Measurements from ENCODE around the gene FBL. TPM values are rescaled to one million over a fixed set of nuclear protein-coding genes. Genes with fewer than 3 reads are reported as not detected.

Gene FBL
- polyA plus RNA-seq, 1 of the 3 experiments (the other 2 are of a cell fraction), result 371 TPM

- Histone ChIP-seq H3K9me2 (no peaks in the 10 kb centered on the region), H4K20me1 (ENCODE audit: insufficient read depth) (peaks cover 14% of the 10 kb centered on the region), H3K4me3 (ENCODE audit: low read depth in 2 of 2, low read length in 1 of 2) (no peak overlapping the region), H3K4me2 (no peak overlapping the region), H2AFZ (ENCODE audit: low read depth) (no peak overlapping the region), H3K27ac (ENCODE audit: low read depth in 2 of 2, low read length in 1 of 2) (no peak overlapping the region), H3K9me3 (no peaks in the 10 kb centered on the region), H3K4me1 (ENCODE audit: control insufficient read depth in 1 of 2, insufficient read depth in 2 of 2, low read depth in 1 of 2, low read length in 1 of 2) (peaks cover 8% of the 10 kb centered on the region in 2 experiments; a peak in 2 of 4 replicates), H3K9ac (no peak overlapping the region), H3K27me3 (ENCODE audit: insufficient read depth) (no peaks in the 10 kb centered on the region), H3K36me3 (replicated peaks in 1 of 2; ENCODE audit: control insufficient read depth in 1 of 2, insufficient read depth in 2 of 2, low read length in 1 of 2) (peaks cover 27 to 42% of the 10 kb centered on the region in 2 experiments), H3K79me2 (ENCODE audit: insufficient read depth) (peaks cover 50% of the 10 kb centered on the region), H3F3A (replicated peaks; ENCODE audit: insufficient read depth) (peaks cover 4% of the 10 kb centered on the region)
- POLR2A ChIA-PET, result no interaction called here
- no peak for DNase-seq
- WGBS (ENCODE audit: low lambda C conversion rate), result 94% methylated on average over 13 of the region's 13 CpGs
- CTCF ChIA-PET, result interaction anchor here (6.7 kb wide), 1 partner anchor 46 kb away, joined by 143 read pairs; no protein-coding TSS in a partner anchor
- TF ChIP-seq EZH2phosphoT487 (IDR thresholded peaks at IDR 0.05; ENCODE audit: borderline replicate concordance, low read depth) (no peak), FOXM1 (IDR thresholded peaks at IDR 0.05; ENCODE audit: low read depth) (no peak), IRF3 (IDR thresholded peaks at IDR 0.05; ENCODE audit: low read depth, low read length) (no peak), ELF1 (IDR thresholded peaks at IDR 0.05) (no peak), ZBTB33 (IDR thresholded peaks at IDR 0.05; ENCODE audit: borderline replicate concordance, low read depth) (no peak), FOSL2 (IDR thresholded peaks at IDR 0.05; ENCODE audit: borderline replicate concordance, low read depth) (no peak), MEF2A (IDR thresholded peaks at IDR 0.05; ENCODE audit: borderline replicate concordance, low read depth) (no peak), USF2 (IDR thresholded peaks at IDR 0.05; ENCODE audit: borderline replicate concordance, low read depth, low read length) (no peak), GABPA (IDR thresholded peaks at IDR 0.05; ENCODE audit: low read depth) (no peak), EP300 (IDR thresholded peaks at IDR 0.05; ENCODE audit: borderline replicate concordance in 1 of 2, low read depth in 1 of 2, low read length in 1 of 2) (no peak), NRF1 (IDR thresholded peaks at IDR 0.05; ENCODE audit: low read depth, low read length) (no peak), TCF12 (IDR thresholded peaks at IDR 0.05) (no peak)
Observed at GRCh38 chr19:39839678-39840327, 6.4 kb downstream of the FBL start.

GRCh38 chr19:39838569-39838968, 7.6 kb downstream of the FBL start:
- Histone ChIP-seq H3K4me3 (ENCODE audit: low read depth in 2 of 2, low read length in 1 of 2) (no peak overlapping the region), H2AFZ (ENCODE audit: low read depth) (no peak overlapping the region), H3K27me3 (ENCODE audit: insufficient read depth) (no peaks in the 10 kb centered on the region), H3K4me2 (no peak overlapping the region), H3K9me2 (no peaks in the 10 kb centered on the region), H3K36me3 (replicated peaks in 1 of 2; ENCODE audit: control insufficient read depth in 1 of 2, insufficient read depth in 2 of 2, low read length in 1 of 2) (peaks cover 32 to 44% of the 10 kb centered on the region in 2 experiments), H3K9me3 (no peaks in the 10 kb centered on the region), H3F3A (replicated peaks; ENCODE audit: insufficient read depth) (peaks cover 5% of the 10 kb centered on the region), H3K4me1 (ENCODE audit: control insufficient read depth in 1 of 2, insufficient read depth in 2 of 2, low read depth in 1 of 2, low read length in 1 of 2) (peaks cover 0 to 5% of the 10 kb centered on the region in 2 experiments; a peak in 1 of 4 replicates), H3K79me2 (ENCODE audit: insufficient read depth) (peaks cover 37% of the 10 kb centered on the region), H3K27ac (ENCODE audit: low read depth in 2 of 2, low read length in 1 of 2) (no peak overlapping the region), H4K20me1 (ENCODE audit: insufficient read depth) (peaks cover 11% of the 10 kb centered on the region), H3K9ac (no peak overlapping the region)
- TF ChIP-seq TAF1 (IDR thresholded peaks at IDR 0.05; ENCODE audit: borderline replicate concordance, low read depth, low read length), result no peak
- TF ChIP-seq POLR2AphosphoS5 (IDR thresholded peaks at IDR 0.05; ENCODE audit: low read depth, low read length), result no peak
- no peak for TF ChIP-seq EZH2phosphoT487 (IDR thresholded peaks at IDR 0.05; ENCODE audit: borderline replicate concordance, low read depth)
- TF ChIP-seq TCF12 (IDR thresholded peaks at IDR 0.05), result no peak
- TF ChIP-seq USF1 (IDR thresholded peaks at IDR 0.05; ENCODE audit: borderline replicate concordance, low read depth), result no peak
- no peak for TF ChIP-seq ZBTB33 (IDR thresholded peaks at IDR 0.05; ENCODE audit: borderline replicate concordance, low read depth)
- no peak for TF ChIP-seq NRF1 (IDR thresholded peaks at IDR 0.05; ENCODE audit: low read depth, low read length)
- ChIA-PET CTCF (no interaction called here), POLR2A (no interaction called here)
- no peak for DNase-seq
- 92% methylated on average over 4 of the region's 4 CpGs for WGBS (ENCODE audit: low lambda C conversion rate)
